CMK (cell line): Measurements from ENCODE around the gene PON3.
"Not testable (repeated sequence)": the region's sequence is repeated elsewhere in the genome, so short reads cannot be mapped to it uniquely, and the experiment has no call there.

Source experiments
- DNase-seq: peaks from one replicate; pipeline ENCODE4 v3.0.0-alpha.2; 2010; ENCODE audit warnings: low read depth

The PON3 gene

GRCh38 chr7:95411666-95412065 is 15.5 kb upstream of the PON3 start:
- no peak for DNase-seq

DNA sequence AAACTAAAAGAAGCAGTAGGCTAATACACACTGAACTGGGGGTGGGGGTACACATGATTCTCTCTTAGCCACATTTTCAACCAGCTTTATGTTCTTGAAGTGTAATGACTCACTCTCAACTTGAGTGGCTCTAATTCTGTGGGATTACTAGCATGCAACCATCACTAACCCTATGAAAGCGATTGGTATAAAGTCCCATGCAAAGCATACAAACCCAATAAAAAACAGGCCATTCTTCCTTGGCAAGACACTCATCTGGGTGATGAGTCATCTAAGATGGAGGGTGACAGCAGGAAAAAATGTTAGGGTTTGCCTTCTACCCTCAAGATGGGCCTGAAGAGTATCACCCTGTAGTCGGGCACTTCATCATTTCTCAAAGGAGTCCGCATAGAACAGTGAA is 14.9 kb upstream of the PON3 start:
- DNase-seq: no peak

- no peak for DNase-seq
Observed at GRCh38 chr7:95407751-95408150, 11.6 kb upstream of the PON3 start.

GRCh38 chr7:95405800-95406199 is 9.6 kb upstream of the PON3 start:
- DNase-seq: no peak

DNA sequence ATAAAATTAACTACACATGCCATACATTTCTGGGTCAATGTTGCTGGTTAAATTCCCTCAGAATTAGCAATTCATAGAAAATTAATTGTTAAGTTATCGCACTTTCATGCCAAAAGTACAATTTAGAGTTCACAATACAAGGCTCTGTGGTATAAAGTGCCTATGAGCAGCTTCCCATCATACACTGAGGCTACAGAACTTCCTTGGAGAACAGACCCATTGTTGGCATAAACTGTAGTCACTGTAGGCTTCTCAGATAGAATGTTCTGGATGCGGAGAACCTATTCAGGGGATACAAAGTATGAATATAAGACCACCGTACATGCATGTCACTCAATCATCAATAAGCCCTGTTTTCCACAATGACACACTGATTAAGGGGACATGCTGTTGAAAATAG is 9.0 kb upstream of the PON3 start:
- DNase-seq: no peak

GRCh38 chr7:95404316-95404865 is 8.2 kb upstream of the PON3 start:
- DNase-seq: no peak

DNA sequence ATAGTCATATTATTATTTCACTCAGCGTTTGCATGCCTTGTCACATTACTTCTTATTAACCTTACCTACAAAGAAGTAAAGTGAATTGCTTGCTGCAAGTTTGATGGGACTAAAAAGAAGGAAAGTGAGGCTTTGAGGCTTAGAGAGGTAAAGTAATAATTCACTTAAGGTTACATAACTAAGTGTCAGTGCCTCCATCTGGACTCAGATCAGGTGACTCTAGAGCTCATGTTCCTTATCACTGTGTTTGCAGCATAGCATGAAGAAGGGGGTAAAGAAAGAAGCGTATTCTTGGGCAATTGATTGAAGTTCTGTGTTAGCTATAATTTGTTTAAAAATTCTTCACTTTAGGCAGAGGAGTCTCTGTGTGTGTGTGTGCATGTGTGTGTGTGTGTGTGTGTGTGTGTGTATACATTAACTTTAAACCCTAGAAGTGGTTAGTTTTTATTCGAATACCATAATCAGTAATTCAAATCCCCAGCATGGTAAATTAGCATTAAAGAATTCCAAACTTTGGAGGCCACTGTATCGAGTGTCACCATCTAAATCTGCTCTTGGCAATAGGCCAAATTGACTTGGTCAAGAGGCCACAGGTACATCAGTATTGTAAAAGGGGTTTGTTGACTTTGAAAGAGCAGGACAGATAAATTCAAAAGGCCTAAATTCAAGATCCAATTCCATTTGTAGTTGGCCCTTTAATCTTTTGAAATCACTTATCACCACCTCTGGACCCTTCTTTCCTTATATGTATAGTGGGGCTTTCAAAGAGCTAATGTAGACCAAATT is 2.2 kb upstream of the PON3 start:
- no peak for DNase-seq

- DNase-seq: no peak
Observed at GRCh38 chr7:95397381-95397780, 1.2 kb upstream of the PON3 start.

- DNase-seq: no peak
Observed at GRCh38 chr7:95395755-95396135, 430 bp downstream of the PON3 start.

DNA sequence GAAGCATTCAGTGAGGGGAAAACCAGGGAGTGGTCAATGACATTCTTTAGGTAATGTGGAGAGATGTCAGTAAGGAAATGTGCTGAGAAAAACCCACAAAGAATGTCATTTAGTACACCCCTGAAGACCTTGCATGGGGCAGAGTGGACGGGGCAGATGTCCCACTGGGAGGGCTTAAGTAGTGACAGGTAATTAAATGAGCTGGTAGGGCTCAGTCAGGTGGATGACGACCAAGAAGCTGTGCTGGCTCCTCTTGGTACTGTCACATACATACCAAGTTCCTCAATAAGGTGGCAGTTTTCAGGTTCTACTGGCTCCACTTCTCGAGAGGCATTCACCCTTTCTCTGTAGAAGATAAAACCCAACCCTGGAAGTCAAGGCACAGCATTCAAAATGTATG is 1.8 kb downstream of the PON3 start:
- DNase-seq: no peak

DNA sequence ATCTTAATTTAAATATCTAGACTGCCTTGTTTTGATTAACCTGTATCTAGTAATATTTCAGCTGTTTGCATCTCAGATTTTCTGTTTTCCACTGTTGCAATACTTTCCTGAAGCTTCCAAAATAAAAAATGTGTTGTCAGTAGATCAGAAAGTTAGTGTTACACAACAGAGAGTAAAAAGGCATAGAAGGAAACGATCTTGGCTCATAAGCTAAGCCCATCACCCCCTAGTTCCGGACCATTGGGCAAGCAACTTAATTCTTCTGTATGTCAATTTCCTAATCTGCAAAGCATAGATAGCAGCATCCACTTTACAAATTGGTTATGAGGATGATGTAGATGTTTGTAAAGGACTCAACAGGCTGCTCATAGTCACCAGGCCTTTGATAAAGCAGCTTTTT is 4.4 kb downstream of the PON3 start:
- DNase-seq: no peak

DNA sequence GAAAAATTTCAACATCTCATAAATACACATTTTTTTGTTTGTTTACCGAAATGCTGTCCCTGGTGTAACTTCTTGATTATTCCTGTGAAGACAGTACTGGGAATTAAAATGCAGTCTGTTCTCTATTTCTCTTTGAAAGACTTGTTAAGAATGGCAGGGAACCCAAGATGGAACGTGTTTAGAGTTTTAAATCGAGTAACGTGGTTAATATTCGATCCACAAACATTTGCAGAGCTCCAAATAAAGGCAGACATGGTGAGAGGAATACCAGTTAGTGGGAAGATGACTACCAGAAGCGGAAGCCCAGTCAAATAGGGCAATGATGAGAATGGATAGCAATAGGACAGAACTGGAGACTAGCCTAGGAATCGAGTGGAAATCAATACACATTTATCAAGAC is 6.7 kb downstream of the PON3 start:
- DNase-seq: no peak

GRCh38 chr7:95379457-95379856 is 16.7 kb downstream of the PON3 start:
- not testable (repeated sequence) for DNase-seq

GRCh38 chr7:95376632-95377400 is 19.4 kb downstream of the PON3 start:
- no peak for DNase-seq

DNA sequence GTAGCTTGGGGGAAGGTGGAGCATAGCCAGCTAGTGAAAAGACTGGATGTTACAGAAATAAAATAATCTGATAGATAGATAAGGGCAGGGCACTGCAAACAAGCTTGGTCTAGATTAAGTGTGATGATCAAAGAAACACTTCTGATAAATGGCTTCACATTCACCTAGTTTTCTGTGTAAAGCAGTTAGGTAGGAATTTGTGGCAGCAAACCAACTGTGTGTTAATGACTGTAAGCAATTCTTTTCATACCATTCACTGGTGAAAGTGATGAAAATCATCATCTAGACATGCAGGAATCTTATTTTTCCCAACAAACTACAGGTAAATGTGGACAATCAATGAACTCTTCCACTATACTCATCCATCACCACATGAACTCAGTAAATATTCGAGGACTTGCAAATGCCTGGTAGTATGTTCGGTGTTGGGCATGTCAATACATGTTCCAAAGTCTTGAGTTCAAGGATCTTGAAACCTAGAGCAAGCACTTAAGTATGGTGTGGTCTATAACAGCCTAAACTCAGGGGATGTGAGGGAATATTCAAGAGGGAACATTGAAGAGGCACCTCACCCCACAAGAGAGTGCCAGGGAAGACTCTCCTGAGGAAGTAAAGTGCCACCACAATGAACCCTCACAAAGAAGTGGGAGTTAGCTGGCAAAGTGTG is 20.5 kb downstream of the PON3 start:
- DNase-seq: no peak

- DNase-seq: peak; percentile 1
Observed at GRCh38 chr7:95373323-95373722, 22.9 kb downstream of the PON3 start.

DNA sequence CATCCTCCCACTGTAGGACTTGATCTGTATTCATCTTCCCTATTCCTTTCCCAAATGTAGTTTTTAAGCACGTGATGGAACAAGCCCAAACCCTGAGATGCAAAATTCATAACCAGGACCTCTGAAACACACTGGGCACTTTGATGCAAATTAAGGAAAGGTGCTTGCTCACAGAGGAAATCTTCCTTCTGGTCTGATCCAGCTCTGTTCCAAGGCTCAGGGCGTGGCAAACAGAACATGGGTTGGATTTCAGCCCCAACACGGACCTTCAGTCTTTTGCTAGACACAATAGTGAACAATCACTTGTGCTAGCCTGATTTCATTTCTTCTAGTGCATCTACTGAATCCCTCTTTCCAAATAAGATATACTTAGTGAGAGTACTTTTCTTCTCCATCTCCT is 27.9 kb downstream of the PON3 start:
- DNase-seq: no peak

- no peak for DNase-seq
Observed at GRCh38 chr7:95367606-95368005, 28.6 kb downstream of the PON3 start.

DNA sequence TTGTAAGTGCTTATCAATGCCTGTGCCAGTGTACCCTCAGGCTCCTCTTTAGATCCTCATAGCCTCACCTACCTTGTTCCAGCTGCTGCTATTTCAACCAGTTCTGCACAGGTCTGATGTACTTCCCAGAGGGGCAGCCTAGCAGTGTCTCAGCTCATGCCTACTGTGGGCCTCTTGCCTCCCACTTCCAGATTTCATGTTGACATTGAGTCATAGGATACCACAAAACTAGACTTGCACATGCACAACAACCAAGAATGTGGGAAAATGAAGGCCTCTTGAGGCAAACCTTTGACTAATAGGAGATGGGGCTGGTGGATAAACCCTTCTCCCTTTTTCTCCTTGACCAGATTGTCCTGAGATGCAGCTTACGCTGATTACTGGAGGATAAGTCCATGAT is 31.0 kb downstream of the PON3 start:
- DNase-seq: no peak

GRCh38 chr7:95357623-95358022 is 38.6 kb downstream of the PON3 start:
- no peak for DNase-seq

DNA sequence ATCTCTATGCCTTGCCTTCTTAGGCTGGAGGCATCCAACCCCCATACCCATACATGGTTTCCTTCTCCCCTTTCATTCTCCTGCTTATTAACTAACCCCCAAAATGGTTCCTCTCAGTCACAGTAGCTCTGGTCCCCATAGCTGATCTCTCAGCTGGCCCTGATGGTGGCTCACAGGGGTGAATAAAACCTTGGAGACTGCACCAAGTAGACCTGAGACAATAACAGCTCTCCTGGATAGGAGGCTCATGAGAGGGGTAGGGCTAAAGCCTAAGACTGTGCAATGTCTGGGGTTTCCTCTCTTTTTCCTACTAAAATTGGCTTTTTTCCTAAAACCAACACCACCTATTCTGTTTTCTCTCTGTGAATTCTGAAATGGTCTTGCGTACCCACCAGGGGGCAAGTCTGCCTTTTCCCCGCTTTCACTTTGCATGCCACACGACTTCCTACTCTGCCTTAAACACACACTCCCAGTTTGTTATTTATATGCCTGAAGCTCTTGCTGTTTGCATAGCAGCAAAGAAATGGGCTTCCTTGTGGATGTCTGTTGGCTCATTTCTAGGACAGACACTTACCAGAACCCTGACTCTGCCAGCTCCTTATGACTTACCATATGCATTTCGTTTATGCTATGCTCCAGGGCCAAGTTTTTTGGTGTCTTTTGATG is 53.4 kb downstream of the PON3 start:
- DNase-seq: no peak

DNA sequence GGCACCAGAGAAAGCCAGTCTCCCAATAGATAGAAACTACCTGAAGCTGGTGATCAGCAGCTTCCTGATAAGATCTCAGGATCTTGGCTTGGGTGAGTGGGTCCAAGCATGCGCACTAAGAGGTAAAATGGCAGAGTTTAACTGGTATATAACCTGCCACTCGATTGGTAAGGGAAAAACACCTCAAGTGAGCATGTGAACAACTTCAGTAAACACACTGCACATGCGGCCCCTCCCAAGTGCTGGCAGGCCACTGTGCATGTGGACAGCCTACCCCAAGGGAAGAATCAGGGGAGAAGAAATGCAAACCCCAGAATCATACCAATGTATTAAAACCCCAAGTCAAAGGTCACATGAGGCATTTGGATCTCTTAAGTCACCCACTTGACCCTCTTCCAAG is 54.1 kb downstream of the PON3 start:
- DNase-seq: no peak
